ENCODE measurements around the gene FAM210B. TPM values are rescaled to one million over a fixed set of nuclear protein-coding genes. Genes with fewer than 3 reads are reported as not detected.

Gene FAM210B
- total and polyA plus RNA-seq, 7 donors: 17.0 to 52.2 (median 41.9) TPM

- no peak for TF ChIP-seq POLR2AphosphoS5 (IDR thresholded peaks at IDR 0.05)
- no peaks in the 10 kb centered on the region for H3K27me3 ChIP-seq
- no peaks in the 10 kb centered on the region for H3K9me3 ChIP-seq
- H3K27ac ChIP-seq: no peak overlapping the region
- no peaks in the 10 kb centered on the region for H3K4me1 ChIP-seq
- peaks cover 0 to 7% (median 0%) of the 10 kb centered on the region in 4 donors for H3K36me3 ChIP-seq
- 70 to 87% methylated on average over 1 of the region's 1 CpG for WGBS, 2 donors
- intact Hi-C loops (cut with DNase I): no loop called here
- no peak overlapping the region for H3K4me3 ChIP-seq
- DNase-seq: no peak
Measured at GRCh38 chr20:56373942-56374341, 15.2 kb downstream of the FAM210B start.

GRCh38 chr20:56376331-56376730 lies 17.6 kb downstream of the FAM210B start:
- intact Hi-C loops (cut with DNase I): no loop called here

GRCh38 chr20:56378386-56378785 lies 19.6 kb downstream of the FAM210B start:
- Histone ChIP-seq H3K9me3 (no peaks in the 10 kb centered on the region), H3K4me3 (no peak overlapping the region), H3K27me3 (no peaks in the 10 kb centered on the region), H3K27ac (no peak overlapping the region), H3K36me3 (no peaks in the 10 kb centered on the region), H3K4me1 (no peaks in the 10 kb centered on the region)
- no peak for DNase-seq
- TF ChIP-seq POLR2A (IDR thresholded peaks at IDR 0.05) (no peak), CTCF (IDR thresholded peaks at IDR 0.05) (no peak), POLR2AphosphoS5 (IDR thresholded peaks at IDR 0.05) (no peak)
- intact Hi-C loops (cut with DNase I): no loop called here
- 93 to 98% methylated on average over 3 of the region's 3 CpGs for WGBS, 2 donors

More at GRCh38 chr20:56376331-56376730, 17.6 kb downstream of the FAM210B start:
- Histone ChIP-seq H3K27me3 (no peaks in the 10 kb centered on the region), H3K27ac (no peak overlapping the region), H3K9me3 (no peaks in the 10 kb centered on the region), H3K36me3 (no peaks in the 10 kb centered on the region), H3K4me1 (no peaks in the 10 kb centered on the region), H3K4me3 (no peak overlapping the region)
- 78 to 90% methylated on average over 2 of the region's 2 CpGs for WGBS, 2 donors
- TF ChIP-seq POLR2A (IDR thresholded peaks at IDR 0.05) (no peak), POLR2AphosphoS5 (IDR thresholded peaks at IDR 0.05) (no peak), CTCF (IDR thresholded peaks at IDR 0.05) (no peak), EP300 (IDR thresholded peaks at IDR 0.05) (no peak)
- no peak for DNase-seq

- DNase-seq: no peak
- Histone ChIP-seq H3K27ac (no peak overlapping the region), H3K9me3 (no peaks in the 10 kb centered on the region), H3K27me3 (no peaks in the 10 kb centered on the region), H3K4me3 (no peak overlapping the region), H3K4me1 (no peaks in the 10 kb centered on the region), H3K36me3 (no peaks in the 10 kb centered on the region)
- intact Hi-C loops (cut with DNase I): no loop called here
- TF ChIP-seq POLR2A (IDR thresholded peaks at IDR 0.05) (no peak), CTCF (IDR thresholded peaks at IDR 0.05) (no peak), POLR2AphosphoS5 (IDR thresholded peaks at IDR 0.05) (no peak), EP300 (IDR thresholded peaks at IDR 0.05) (no peak)
- 67 to 87% methylated on average over 1 of the region's 1 CpG for WGBS, 2 donors
Measured at GRCh38 chr20:56380375-56380774, 21.6 kb downstream of the FAM210B start.

- H3K4me1 ChIP-seq: no peaks in the 10 kb centered on the region
- no peaks in the 10 kb centered on the region for H3K36me3 ChIP-seq
- intact Hi-C loops (cut with DNase I): no loop called here
- no peak for TF ChIP-seq EP300 (IDR thresholded peaks at IDR 0.05)
- TF ChIP-seq CTCF (IDR thresholded peaks at IDR 0.05): no peak
- TF ChIP-seq POLR2A (IDR thresholded peaks at IDR 0.05): no peak
- TF ChIP-seq POLR2AphosphoS5 (IDR thresholded peaks at IDR 0.05): no peak
- DNase-seq: no peak
- H3K27ac ChIP-seq: no peak overlapping the region
- WGBS, 2 donors: 88 to 94% methylated on average over 1 of the region's 1 CpG
- H3K4me3 ChIP-seq: no peak overlapping the region
- no peaks in the 10 kb centered on the region for H3K27me3 ChIP-seq
- H3K9me3 ChIP-seq: no peaks in the 10 kb centered on the region
Measured at GRCh38 chr20:56381501-56381900, 22.7 kb downstream of the FAM210B start.
